Esophagus squamous epithelium (tissue), 5 donors: ENCODE measurements around the gene CENPV. TPM values are rescaled to one million over a fixed set of nuclear protein-coding genes. Genes with fewer than 3 reads are reported as not detected.
"Not testable (repeated sequence)": the region's sequence is repeated elsewhere in the genome, so short reads cannot be mapped to it uniquely, and the experiment has no call there.

Experiments used
- DNase-seq: peaks from one replicate; lab custom pipeline; 2025; lab: John Stamatoyannopoulos, UW
- H3K27ac ChIP-seq, 4 donors: fragments of 200-600 bp; sonication (generic); one replicate each; pipeline ENCODE4 v1.5.1; 2016 to 2019; ENCODE audit warnings: mild to moderate bottlenecking in 1 of 4
- H3K27me3 ChIP-seq, 4 donors: fragments of 200-600 bp; sonication (generic); 1 replicate in 3 of 4; 2 replicates in 1 of 4; pipeline versions ENCODE4 v1.5.1 to v1.6.0; 2017 to 2021; ENCODE audit warnings: antibody characterized with exemption in 1 of 4
- H3K36me3 ChIP-seq, 3 donors: fragments of 200-600 bp; sonication (generic); one replicate each; pipeline ENCODE4 v1.5.1; 2016 to 2019
- H3K4me1 ChIP-seq, 3 donors: fragments of 200-600 bp; sonication (generic); one replicate each; pipeline ENCODE4 v1.5.1; 2017 to 2019
- H3K4me3 ChIP-seq, 4 donors: fragments of 200-600 bp; sonication (generic); 1 replicate in 3 of 4; 2 replicates in 1 of 4; pipeline ENCODE4 v1.5.1; 2016 to 2019; ENCODE audit warnings: mild to moderate bottlenecking in 2 of 4, moderate library complexity in 1 of 4
- H3K9me3 ChIP-seq, 3 donors: fragments of 200-600 bp; sonication (generic); one replicate each; pipeline ENCODE4 v1.5.1; 2016 to 2019
- CTCF ChIP-seq, 6 experiments: fragments of 450-650 bp in 4 of 6; fragments of 200-600 bp in 2 of 6; sonication (generic) in 2 of 6; IDR thresholded peaks; one replicate each; pipeline ENCODE4 v1.5.1; 2016 to 2019; ENCODE audit warnings: antibody characterized with exemption in 6 of 6, mild to moderate bottlenecking in 4 of 6, moderate library complexity in 4 of 6
- POLR2A ChIP-seq, 4 donors: fragments of 450-650 bp; IDR thresholded peaks; one replicate each; pipeline ENCODE4 v1.6.1; 2017; ENCODE audit warnings: antibody characterized with exemption in 4 of 4, mild to moderate bottlenecking in 4 of 4, moderate library complexity in 3 of 4
- WGBS, 2 donors: methylation state at CpG; one replicate each; pipeline ENCODE4 v1.1.5; 2018; 5-methylcytosine and 5-hydroxymethylcytosine counted together
- intact Hi-C: fragments of 100-400 bp; cut with DNase I; formaldehyde crosslinking; loops from one replicate; pipeline ENCODE4 v1.15.0; 2022
- total RNA-seq, 4 donors: library from RNA; depleted of rRNA; stranded (reverse); fragments of >200 nt; gene quantifications; one replicate each; pipeline ENCODE4 v1.1.0, GENCODE V29; 2016
- donor health status: DM: yes; HTN: yes; CAD: no.

The CENPV gene
- total RNA-seq, 4 donors from 2014 or later = 0.56 to 5.1 (median 1.5) TPM

GRCh38 chr17:16314189-16314588, 39.1 kb downstream of the CENPV start:
- peaks cover 0 to 57% (median 0%) of the 10 kb centered on the region in 3 donors for H3K36me3 ChIP-seq
- H3K4me1 ChIP-seq = no peaks in the 10 kb centered on the region
- intact Hi-C loops = no loop called here
- H3K27me3 ChIP-seq = no peaks in the 10 kb centered on the region
- TF ChIP-seq POLR2A (IDR thresholded peaks at IDR 0.05) = no peak
- TF ChIP-seq CTCF (IDR thresholded peaks at IDR 0.05) = no peak
- no peaks in the 10 kb centered on the region for H3K9me3 ChIP-seq
- H3K27ac ChIP-seq = no peak overlapping the region
- no peak for DNase-seq
- H3K4me3 ChIP-seq = no peak overlapping the region

DNA sequence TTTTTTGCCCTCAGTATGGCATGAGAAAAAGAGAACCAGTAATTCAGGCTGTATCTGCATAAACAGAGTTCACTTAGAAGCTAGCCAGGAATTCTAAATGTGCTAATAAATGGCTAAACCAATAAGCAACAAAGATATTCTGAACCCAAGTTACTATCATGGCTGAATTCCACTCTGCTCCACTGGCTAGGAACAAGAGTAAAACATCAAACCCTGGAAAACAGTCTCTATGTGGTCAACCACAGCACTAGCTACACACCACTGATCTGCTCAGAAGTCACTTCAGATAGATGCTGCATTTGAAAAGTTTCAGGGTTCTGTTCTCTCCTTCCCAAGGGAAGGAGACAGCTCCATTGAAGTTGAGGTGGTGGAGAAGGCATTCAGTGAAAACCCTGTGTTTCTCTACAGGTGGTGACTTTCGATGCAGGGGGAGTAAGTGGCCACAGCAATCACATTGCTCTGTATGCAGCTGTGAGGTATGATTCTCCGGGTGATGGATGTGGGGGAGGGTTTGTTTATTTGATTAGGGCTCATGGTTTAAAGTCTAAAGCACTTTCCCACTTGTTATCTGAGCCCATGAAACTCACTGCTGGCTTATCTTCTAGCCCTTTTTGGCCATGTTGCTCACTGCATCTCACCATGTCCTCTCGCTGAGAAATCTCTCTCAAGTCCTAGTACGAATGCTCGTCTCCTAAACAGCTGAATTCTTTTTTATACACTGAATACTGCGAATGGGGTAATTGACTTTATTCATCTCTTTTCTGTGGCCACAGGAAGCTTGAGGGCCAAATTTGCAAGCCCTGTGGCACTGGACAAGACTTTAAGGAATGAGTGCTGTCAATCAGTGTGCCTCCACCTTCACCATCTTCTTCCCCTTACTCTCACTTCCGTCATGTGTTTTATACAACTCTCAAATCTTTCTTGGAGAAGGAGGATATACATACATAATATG, 39.9 kb downstream of the CENPV start:
- H3K27me3 ChIP-seq = no peaks in the 10 kb centered on the region
- no peak for TF ChIP-seq CTCF (IDR thresholded peaks at IDR 0.05)
- TF ChIP-seq POLR2A (IDR thresholded peaks at IDR 0.05) = no peak
- no peak overlapping the region for H3K4me3 ChIP-seq
- no peak overlapping the region for H3K27ac ChIP-seq
- DNase-seq = no peak
- H3K36me3 ChIP-seq = peaks cover 0 to 49% (median 0%) of the 10 kb centered on the region in 3 donors
- intact Hi-C loops = no loop called here
- WGBS, 2 donors = 84 to 85% methylated on average over 7 of the region's 7 CpGs
- H3K9me3 ChIP-seq = no peaks in the 10 kb centered on the region
- H3K4me1 ChIP-seq = no peaks in the 10 kb centered on the region

DNA sequence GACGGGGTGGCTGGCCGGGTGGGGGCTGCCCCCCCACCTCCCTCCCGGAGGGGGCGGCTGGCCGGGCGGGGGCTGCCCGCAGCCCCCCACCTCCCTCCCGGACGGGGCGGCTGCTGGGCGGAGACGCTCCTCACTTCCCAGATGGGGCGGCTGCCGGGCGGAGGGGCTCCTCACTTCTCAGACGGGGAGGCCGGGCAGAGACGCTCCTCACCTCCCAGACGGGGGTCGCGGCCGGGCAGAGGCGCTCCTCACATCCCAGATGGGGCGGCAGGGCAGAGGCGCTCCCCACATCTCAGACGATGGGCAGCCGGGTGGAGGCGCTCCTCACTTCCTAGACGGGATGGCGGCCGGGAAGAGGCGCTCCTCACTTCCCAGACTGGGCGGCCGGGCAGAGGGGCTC, 41.2 kb downstream of the CENPV start:
- H3K4me3 ChIP-seq, DNase-seq: not testable (repeated sequence)
- no CpG with 5 or more reads among the region's 34 CpGs for WGBS, 2 donors

GRCh38 chr17:16306211-16306610, 47.1 kb downstream of the CENPV start:
- Histone ChIP-seq H3K9me3 (no peaks in the 10 kb centered on the region), H3K36me3 (peaks cover 0 to 45% (median 0%) of the 10 kb centered on the region in 3 donors), H3K4me3 (no peak overlapping the region), H3K4me1 (no peaks in the 10 kb centered on the region), H3K27me3 (no peaks in the 10 kb centered on the region), H3K27ac (no peak overlapping the region)
- DNase-seq = no peak
- intact Hi-C loops = no loop called here
- TF ChIP-seq POLR2A (IDR thresholded peaks at IDR 0.05) = no peak
- TF ChIP-seq CTCF (IDR thresholded peaks at IDR 0.05) = no peak
- 84 to 86% methylated on average over 8 of the region's 8 CpGs for WGBS, 2 donors

More for the DNA sequence above, 41.2 kb downstream of the CENPV start:
- H3K36me3 ChIP-seq = peaks cover 0 to 36% (median 0%) of the 10 kb centered on the region in 3 donors
- H3K27me3 ChIP-seq, H3K27ac ChIP-seq, H3K4me1 ChIP-seq, H3K9me3 ChIP-seq, intact Hi-C loops: not testable (repeated sequence)

DNA sequence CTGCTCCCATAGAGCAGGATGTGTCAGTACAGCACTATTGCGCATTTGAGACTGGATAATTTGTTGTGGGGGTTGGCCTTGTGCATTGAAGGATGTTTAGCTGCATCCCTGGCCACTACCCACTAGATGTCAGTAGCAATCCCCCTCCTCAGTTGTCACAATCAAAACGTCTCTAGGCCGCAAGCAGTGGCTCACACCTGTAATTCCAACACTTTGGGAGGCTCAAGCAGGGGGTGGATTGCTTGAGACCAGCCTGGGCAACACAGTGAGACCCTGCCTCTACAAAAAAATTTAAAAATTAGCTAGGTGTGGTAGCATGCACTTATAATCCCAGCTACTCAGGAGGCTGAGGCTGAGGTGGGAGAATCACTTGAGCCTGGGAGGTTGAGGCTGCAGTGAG, 48.4 kb downstream of the CENPV start:
- no peak overlapping the region for H3K27ac ChIP-seq
- peaks cover 0 to 48% (median 0%) of the 10 kb centered on the region in 3 donors for H3K36me3 ChIP-seq
- H3K4me1 ChIP-seq = no peaks in the 10 kb centered on the region
- H3K27me3 ChIP-seq = no peaks in the 10 kb centered on the region
- TF ChIP-seq POLR2A (IDR thresholded peaks at IDR 0.05) (no peak), CTCF (IDR thresholded peaks at IDR 0.05) (peak in 1 of 6 experiments; percentile 11)
- no peak for DNase-seq
- 75 to 83% methylated on average over 1 to 3 of the region's 3 CpGs for WGBS, 2 donors
- H3K9me3 ChIP-seq = no peaks in the 10 kb centered on the region
- H3K4me3 ChIP-seq = no peak overlapping the region
- intact Hi-C loops = no loop called here
